OCI-LY1 (cell line): ENCODE data around the gene ERBB4.

ENCODE experiments used
- EZH2 ChIP-seq: fragments of 200-600 bp; sonication (generic), shearing (Covaris generic); IDR thresholded peaks from 2 replicates; pipeline ENCODE4 v1.8.0; 2017; ENCODE audit warnings: borderline replicate concordance, mixed run types, mild to moderate bottlenecking, antibody characterized with exemption, low read length, moderate library complexity, mixed read lengths
- TF ChIP-seq, protein P1 (sequence below): fragments of 200-600 bp; sonication (generic), shearing (Covaris generic); IDR thresholded peaks from 2 replicates; pipeline ENCODE4 v1.5.1; 2017; ENCODE audit warnings: mild to moderate bottlenecking, antibody characterized with exemption, low read length, moderate library complexity, mixed read lengths

DNA sequence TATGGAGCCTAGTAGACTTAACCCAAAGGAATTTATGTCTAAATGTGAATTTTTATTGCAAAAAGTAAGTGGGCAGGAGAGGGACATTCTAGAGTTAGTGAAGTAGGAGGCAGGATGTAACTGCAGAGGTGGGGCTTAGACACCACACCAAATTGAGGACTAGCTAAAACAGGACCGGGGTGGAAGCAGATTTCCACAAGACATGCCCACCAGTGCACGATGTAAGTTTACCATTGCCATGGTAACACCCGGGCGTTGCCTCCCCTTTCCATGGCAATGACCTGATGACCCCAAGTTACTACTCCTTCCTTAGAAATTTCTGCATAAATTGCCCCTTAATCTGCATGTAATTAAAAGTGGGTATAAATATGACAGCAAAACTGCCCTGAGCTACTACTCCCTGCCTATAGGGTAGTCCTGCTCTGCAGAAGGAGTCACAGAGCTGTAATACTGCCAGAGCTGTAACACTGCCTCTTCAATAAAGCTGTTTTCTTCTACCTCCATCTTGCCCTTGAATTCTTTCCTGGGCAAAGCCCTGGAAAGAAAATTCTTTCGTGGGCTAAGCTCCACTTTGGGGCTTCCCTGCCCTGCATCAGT is 509.7 kb downstream of the ERBB4 start:
- TF ChIP-seq, protein P1, sequence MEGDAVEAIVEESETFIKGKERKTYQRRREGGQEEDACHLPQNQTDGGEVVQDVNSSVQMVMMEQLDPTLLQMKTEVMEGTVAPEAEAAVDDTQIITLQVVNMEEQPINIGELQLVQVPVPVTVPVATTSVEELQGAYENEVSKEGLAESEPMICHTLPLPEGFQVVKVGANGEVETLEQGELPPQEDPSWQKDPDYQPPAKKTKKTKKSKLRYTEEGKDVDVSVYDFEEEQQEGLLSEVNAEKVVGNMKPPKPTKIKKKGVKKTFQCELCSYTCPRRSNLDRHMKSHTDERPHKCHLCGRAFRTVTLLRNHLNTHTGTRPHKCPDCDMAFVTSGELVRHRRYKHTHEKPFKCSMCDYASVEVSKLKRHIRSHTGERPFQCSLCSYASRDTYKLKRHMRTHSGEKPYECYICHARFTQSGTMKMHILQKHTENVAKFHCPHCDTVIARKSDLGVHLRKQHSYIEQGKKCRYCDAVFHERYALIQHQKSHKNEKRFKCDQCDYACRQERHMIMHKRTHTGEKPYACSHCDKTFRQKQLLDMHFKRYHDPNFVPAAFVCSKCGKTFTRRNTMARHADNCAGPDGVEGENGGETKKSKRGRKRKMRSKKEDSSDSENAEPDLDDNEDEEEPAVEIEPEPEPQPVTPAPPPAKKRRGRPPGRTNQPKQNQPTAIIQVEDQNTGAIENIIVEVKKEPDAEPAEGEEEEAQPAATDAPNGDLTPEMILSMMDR: no peak
- TF ChIP-seq EZH2: no peak
